ENCODE results near the gene NISCH. TPM values are rescaled to one million over a fixed set of nuclear protein-coding genes. Genes with fewer than 3 reads are reported as not detected.

The NISCH gene
- total and polyA plus RNA-seq, 2 experiments from 2014 or later: 58.9 to 74.5 TPM

DNA sequence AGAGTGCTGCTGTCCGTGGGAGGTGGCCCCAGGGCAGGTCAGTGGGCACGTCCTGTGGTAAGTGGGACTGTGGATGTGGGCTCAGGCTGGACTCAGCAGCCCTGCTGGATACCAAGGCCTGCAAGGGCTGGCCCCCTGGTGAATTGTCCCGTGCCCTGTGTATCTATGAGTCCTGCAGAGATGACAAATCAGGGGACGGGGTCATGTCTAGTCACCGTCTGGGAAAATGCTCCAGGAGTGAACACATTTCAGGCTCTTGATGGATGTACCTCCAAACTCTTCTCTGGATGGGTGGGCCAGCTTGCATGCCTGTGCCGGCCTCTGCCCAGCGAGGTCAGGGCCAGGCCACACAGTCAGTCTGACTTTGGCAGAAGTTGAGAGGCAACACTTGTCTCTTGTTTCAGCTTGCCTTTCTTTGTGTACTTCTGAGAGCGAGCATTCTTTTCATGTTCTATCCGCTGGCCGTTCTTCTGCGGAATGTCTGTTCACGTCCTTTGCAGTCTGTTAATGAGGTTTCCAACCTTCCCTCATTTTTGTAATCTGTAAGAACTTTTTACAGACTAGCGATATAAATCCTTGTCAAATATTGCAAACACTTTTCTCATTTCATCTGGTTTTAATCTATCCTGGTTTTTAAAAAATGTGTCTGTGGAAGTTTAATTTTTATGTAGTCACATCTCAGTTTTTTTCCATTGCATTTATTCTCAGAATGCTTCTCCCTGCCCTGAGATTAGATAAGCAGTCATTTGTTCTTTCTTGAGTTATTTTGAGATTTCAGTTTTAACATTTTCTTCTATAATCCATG lies 28.4 kb downstream of the NISCH start:
- peak overlapping the region; percentile 55 for H3K4me2 ChIP-seq
- 58% methylated on average over 13 of the region's 13 CpGs for WGBS (ENCODE audit: low lambda C conversion rate, missing lambda C conversion rate)
- no peaks in the 10 kb centered on the region for H3K36me3 ChIP-seq (replicated peaks; ENCODE audit: insufficient read depth, low read depth)
- H3K9me2 ChIP-seq (replicated peaks; ENCODE audit: insufficient read depth): no peaks in the 10 kb centered on the region
- peak overlapping the region; percentile 88 for H3K27ac ChIP-seq
- peak; percentile 37 for DNase-seq (ENCODE audit: low spot score)
- H3K79me2 ChIP-seq: no peaks in the 10 kb centered on the region
- H3K4me1 ChIP-seq (ENCODE audit: insufficient read depth): peaks cover 20% of the 10 kb centered on the region
- H3K9me3 ChIP-seq (ENCODE audit: low read depth): no peaks in the 10 kb centered on the region
- no peak for TF ChIP-seq EZH2phosphoT487 (IDR thresholded peaks at IDR 0.05; ENCODE audit: low read depth, severe bottlenecking, unreplicated experiment)
- no peak for TF ChIP-seq EZH2 (IDR thresholded peaks at IDR 0.05; ENCODE audit: borderline replicate concordance)
- TF ChIP-seq, protein P1, sequence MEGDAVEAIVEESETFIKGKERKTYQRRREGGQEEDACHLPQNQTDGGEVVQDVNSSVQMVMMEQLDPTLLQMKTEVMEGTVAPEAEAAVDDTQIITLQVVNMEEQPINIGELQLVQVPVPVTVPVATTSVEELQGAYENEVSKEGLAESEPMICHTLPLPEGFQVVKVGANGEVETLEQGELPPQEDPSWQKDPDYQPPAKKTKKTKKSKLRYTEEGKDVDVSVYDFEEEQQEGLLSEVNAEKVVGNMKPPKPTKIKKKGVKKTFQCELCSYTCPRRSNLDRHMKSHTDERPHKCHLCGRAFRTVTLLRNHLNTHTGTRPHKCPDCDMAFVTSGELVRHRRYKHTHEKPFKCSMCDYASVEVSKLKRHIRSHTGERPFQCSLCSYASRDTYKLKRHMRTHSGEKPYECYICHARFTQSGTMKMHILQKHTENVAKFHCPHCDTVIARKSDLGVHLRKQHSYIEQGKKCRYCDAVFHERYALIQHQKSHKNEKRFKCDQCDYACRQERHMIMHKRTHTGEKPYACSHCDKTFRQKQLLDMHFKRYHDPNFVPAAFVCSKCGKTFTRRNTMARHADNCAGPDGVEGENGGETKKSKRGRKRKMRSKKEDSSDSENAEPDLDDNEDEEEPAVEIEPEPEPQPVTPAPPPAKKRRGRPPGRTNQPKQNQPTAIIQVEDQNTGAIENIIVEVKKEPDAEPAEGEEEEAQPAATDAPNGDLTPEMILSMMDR (IDR thresholded peaks at IDR 0.05; ENCODE audit: poor library complexity): no peak
- H3K27me3 ChIP-seq: no peaks in the 10 kb centered on the region
- no peak overlapping the region for H3K4me3 ChIP-seq
- no peaks in the 10 kb centered on the region for H4K20me1 ChIP-seq (ENCODE audit: insufficient read depth, poor library complexity, severe bottlenecking)
- H2AFZ ChIP-seq: no peak overlapping the region

DNA sequence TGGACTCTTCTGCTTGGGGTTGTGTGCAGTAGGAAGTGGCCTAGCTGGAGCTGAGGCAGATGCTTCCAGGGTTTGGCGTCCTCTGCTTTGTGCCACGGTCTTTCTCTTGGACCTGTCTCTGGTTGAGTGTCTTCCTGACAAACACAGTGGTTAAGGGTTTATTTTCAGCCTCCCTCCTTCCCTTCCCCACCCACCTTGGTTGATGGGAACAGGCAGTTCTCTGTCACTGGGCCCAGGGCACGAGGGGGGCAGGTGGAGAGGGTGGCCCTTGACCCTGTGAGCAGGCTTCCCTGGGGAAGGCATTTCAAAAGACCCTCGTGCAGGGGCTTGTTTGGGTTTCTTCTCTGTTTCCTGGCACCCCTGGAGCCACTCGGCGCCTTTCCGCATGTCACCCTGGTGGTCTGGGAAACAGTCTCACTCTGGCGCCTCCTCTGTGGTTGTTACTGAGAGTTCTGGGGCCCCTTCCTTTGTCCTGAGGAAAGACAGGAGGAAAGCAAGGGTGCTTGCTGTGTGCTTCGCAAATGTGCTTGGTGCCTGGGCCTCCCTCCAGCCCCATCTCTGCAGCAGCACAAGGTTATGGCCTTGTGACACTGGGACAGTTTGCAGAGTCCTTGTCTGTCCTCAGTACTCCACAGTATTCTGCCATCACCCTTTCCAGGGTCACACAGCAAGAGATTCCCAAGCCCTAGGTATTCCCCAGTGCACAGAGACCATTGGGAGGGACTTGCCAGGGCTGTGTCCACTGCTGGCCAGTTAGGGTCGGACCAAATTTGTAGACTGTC lies 29.5 kb downstream of the NISCH start:
- Histone ChIP-seq H3K4me3 (no peak overlapping the region), H3K79me2 (no peaks in the 10 kb centered on the region), H3K4me2 (peak overlapping the region; percentile 55), H3K27ac (peak overlapping the region; percentile 88), H4K20me1 (ENCODE audit: insufficient read depth, poor library complexity, severe bottlenecking) (no peaks in the 10 kb centered on the region), H3K36me3 (replicated peaks; ENCODE audit: insufficient read depth, low read depth) (no peaks in the 10 kb centered on the region), H2AFZ (no peak overlapping the region), H3K4me1 (ENCODE audit: insufficient read depth) (peaks cover 20% of the 10 kb centered on the region), H3K9me2 (replicated peaks; ENCODE audit: insufficient read depth) (no peaks in the 10 kb centered on the region), H3K27me3 (no peaks in the 10 kb centered on the region), H3K9me3 (ENCODE audit: low read depth) (no peaks in the 10 kb centered on the region)
- no peak for TF ChIP-seq EZH2 (IDR thresholded peaks at IDR 0.05; ENCODE audit: borderline replicate concordance)
- TF ChIP-seq, protein P1 (IDR thresholded peaks at IDR 0.05; ENCODE audit: poor library complexity): no peak
- no peak for TF ChIP-seq EZH2phosphoT487 (IDR thresholded peaks at IDR 0.05; ENCODE audit: low read depth, severe bottlenecking, unreplicated experiment)
- no peak for DNase-seq (ENCODE audit: low spot score)
- 90% methylated on average over 10 of the region's 10 CpGs for WGBS (ENCODE audit: low lambda C conversion rate, missing lambda C conversion rate)

DNA sequence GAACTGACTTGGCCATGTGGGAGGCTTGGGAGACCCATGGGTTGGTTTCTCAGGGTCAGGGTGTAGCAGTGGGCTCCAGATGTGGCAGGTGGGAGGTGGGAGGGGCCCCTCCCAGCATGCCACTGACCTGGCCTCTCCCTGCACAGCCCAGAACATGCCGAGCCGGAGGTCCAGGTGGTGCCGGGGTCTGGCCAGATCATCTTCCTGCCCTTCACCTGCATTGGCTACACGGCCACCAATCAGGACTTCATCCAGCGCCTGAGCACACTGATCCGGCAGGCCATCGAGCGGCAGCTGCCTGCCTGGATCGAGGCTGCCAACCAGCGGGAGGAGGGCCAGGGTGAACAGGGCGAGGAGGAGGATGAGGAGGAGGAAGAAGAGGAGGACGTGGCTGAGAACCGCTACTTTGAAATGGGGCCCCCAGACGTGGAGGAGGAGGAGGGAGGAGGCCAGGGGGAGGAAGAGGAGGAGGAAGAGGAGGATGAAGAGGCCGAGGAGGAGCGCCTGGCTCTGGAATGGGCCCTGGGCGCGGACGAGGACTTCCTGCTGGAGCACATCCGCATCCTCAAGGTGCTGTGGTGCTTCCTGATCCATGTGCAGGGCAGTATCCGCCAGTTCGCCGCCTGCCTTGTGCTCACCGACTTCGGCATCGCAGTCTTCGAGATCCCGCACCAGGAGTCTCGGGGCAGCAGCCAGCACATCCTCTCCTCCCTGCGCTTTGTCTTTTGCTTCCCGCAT lies 31.8 kb downstream of the NISCH start:
- H3K4me1 ChIP-seq (ENCODE audit: insufficient read depth): peaks cover 20% of the 10 kb centered on the region
- no peaks in the 10 kb centered on the region for H3K27me3 ChIP-seq
- H3K9me3 ChIP-seq (ENCODE audit: low read depth): no peaks in the 10 kb centered on the region
- 98% methylated on average over 28 of the region's 31 CpGs for WGBS (ENCODE audit: low lambda C conversion rate, missing lambda C conversion rate)
- no peak overlapping the region for H3K4me2 ChIP-seq
- no peak overlapping the region for H2AFZ ChIP-seq
- TF ChIP-seq EZH2 (IDR thresholded peaks at IDR 0.05; ENCODE audit: borderline replicate concordance): no peak
- TF ChIP-seq, protein P1 (IDR thresholded peaks at IDR 0.05; ENCODE audit: poor library complexity): no peak
- no peak for TF ChIP-seq EZH2phosphoT487 (IDR thresholded peaks at IDR 0.05; ENCODE audit: low read depth, severe bottlenecking, unreplicated experiment)
- H3K27ac ChIP-seq: no peak overlapping the region
- no peak overlapping the region for H3K4me3 ChIP-seq
- no peak for DNase-seq (ENCODE audit: low spot score)
- H4K20me1 ChIP-seq (ENCODE audit: insufficient read depth, poor library complexity, severe bottlenecking): no peaks in the 10 kb centered on the region
- no peaks in the 10 kb centered on the region for H3K9me2 ChIP-seq (replicated peaks; ENCODE audit: insufficient read depth)
- H3K36me3 ChIP-seq (replicated peaks; ENCODE audit: insufficient read depth, low read depth): no peaks in the 10 kb centered on the region
- no peaks in the 10 kb centered on the region for H3K79me2 ChIP-seq
